ENCODE results near the gene CCS. TPM values are rescaled to one million over a fixed set of nuclear protein-coding genes. Genes with fewer than 3 reads are reported as not detected.

The CCS gene
- polyA plus RNA-seq, 1 experiment: 36.4 TPM

DNA sequence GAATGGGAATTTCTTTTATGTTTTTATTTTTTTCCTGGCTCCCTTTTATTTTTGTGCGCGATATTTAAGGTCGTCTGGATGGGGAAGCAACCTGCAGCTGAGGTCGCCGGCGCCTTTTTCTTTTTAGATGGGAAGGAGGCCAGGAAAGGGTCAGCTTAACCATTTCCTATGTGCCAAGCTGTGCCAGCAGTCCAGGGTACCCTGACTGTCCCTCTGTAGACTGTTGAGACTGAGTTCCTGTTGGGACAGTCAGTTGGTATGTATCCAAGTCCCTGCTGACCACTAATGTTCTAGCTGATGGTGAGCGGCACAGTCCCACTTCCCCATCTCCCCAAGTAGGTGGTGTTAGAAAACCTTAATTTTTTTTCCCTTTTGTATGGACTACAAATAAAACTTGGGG is 33.9 kb downstream of the CCS start:
- POLR2A ChIA-PET: no interaction called here
- Histone ChIP-seq H3K36me3 (ENCODE audit: control insufficient read depth, insufficient read depth, low read length) (peaks cover 45% of the 10 kb centered on the region), H3K27me3 (ENCODE audit: control insufficient read depth, insufficient read depth, low read length) (no peaks in the 10 kb centered on the region), H3K4me3 (ENCODE audit: low read depth, low read length) (no peak overlapping the region)
- TF ChIP-seq, protein P1, sequence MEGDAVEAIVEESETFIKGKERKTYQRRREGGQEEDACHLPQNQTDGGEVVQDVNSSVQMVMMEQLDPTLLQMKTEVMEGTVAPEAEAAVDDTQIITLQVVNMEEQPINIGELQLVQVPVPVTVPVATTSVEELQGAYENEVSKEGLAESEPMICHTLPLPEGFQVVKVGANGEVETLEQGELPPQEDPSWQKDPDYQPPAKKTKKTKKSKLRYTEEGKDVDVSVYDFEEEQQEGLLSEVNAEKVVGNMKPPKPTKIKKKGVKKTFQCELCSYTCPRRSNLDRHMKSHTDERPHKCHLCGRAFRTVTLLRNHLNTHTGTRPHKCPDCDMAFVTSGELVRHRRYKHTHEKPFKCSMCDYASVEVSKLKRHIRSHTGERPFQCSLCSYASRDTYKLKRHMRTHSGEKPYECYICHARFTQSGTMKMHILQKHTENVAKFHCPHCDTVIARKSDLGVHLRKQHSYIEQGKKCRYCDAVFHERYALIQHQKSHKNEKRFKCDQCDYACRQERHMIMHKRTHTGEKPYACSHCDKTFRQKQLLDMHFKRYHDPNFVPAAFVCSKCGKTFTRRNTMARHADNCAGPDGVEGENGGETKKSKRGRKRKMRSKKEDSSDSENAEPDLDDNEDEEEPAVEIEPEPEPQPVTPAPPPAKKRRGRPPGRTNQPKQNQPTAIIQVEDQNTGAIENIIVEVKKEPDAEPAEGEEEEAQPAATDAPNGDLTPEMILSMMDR (IDR thresholded peaks at IDR 0.05; ENCODE audit: insufficient read depth, low read depth, low read length): no peak
- no peak for DNase-seq (ENCODE audit: low read depth)
- CTCF ChIA-PET: interaction anchor here (1.0 to 1.3 kb wide), 2 partner anchors 10 to 16 kb away, joined by 3 to 4 read pairs; no protein-coding TSS in a partner anchor

DNA sequence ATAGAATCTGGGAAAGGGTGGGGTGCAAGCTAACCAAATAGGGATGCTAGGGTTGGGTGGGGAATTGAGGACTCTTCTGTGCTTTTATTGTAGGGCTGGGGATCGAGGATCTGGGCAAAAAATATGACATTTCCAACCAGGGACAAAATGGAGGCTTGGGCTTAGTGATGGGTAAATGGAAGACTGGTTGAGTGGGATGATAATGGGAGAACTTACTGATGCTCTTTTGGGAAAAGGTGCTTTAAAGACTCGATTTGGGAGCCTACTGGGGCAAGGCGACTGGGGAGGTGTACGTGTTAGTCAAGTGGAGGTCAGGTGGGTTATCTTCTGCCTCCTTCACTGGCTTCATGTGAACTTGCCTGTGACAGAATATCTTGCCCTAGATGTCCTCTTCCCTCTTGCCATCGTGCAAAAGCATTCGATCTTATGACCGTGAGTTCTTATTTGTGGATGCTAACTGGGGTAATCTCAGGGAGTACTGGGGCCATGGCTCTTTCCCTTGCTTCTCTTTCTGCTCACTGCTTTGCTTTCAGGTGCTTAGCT is 35.1 kb downstream of the CCS start:
- H3K36me3 ChIP-seq (ENCODE audit: control insufficient read depth, insufficient read depth, low read length): peaks cover 42% of the 10 kb centered on the region
- POLR2A ChIA-PET: no interaction called here

DNA sequence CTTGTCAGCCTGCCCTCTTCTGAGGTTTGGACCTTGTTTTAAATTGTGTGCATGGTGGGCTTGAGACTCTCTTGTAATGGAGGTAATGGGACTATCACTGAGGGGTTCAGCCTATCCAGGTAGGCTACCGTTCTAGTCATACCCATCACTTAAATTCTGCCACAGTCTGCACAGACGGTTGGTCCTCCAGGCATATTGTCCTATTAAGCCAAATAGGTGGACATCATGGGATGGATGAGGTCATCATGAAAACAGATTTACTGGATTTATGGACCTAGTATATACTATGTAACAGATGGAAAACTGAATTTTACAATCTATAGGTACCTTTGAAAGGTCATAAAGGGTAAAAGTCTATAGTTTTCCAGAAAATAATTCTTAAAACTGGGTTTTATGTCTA is 36.4 kb downstream of the CCS start:
- TF ChIP-seq, protein P1 (IDR thresholded peaks at IDR 0.05; ENCODE audit: insufficient read depth, low read depth, low read length): no peak
- Histone ChIP-seq H3K36me3 (ENCODE audit: control insufficient read depth, insufficient read depth, low read length) (peaks cover 36% of the 10 kb centered on the region), H3K27me3 (ENCODE audit: control insufficient read depth, insufficient read depth, low read length) (no peaks in the 10 kb centered on the region), H3K4me3 (ENCODE audit: low read depth, low read length) (no peak overlapping the region)
- POLR2A ChIA-PET: no interaction called here
- DNase-seq (ENCODE audit: low read depth): no peak
- CTCF ChIA-PET: interaction anchor here (1.3 kb wide), 1 partner anchor 9 kb away, joined by 3 read pairs; no protein-coding TSS in a partner anchor

More for the DNA sequence above, 35.1 kb downstream of the CCS start:
- no peak for DNase-seq (ENCODE audit: low read depth)
- CTCF ChIA-PET: interaction anchor here (1.3 kb wide), 2 partner anchors 10 to 17 kb away, joined by 3 read pairs; no protein-coding TSS in a partner anchor
- Histone ChIP-seq H3K27me3 (ENCODE audit: control insufficient read depth, insufficient read depth, low read length) (no peaks in the 10 kb centered on the region), H3K4me3 (ENCODE audit: low read depth, low read length) (no peak overlapping the region)
- TF ChIP-seq, protein P1 (IDR thresholded peaks at IDR 0.05; ENCODE audit: insufficient read depth, low read depth, low read length): no peak

DNA sequence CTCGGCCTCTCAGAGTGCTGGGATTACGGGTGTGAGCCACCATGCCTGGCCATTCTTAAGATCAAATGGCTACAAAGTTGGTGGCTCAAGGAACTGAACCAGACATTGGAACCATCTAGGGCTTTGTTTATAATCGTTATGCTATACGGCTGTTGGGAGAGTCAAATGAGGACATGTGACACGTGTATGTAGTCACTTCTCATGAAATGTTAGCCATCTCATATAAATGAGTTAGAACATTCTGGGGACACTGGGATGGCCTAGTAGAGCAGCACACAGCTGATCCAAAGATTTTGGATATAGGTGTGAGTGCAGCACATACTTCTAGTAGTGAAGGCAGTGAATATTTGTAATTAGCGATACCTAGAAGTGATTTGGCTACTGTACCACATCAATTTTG is 38.9 kb downstream of the CCS start:
- Histone ChIP-seq H3K36me3 (ENCODE audit: control insufficient read depth, insufficient read depth, low read length) (peaks cover 19% of the 10 kb centered on the region), H3K27me3 (ENCODE audit: control insufficient read depth, insufficient read depth, low read length) (no peaks in the 10 kb centered on the region), H3K4me3 (ENCODE audit: low read depth, low read length) (no peak overlapping the region)
- TF ChIP-seq, protein P1 (IDR thresholded peaks at IDR 0.05; ENCODE audit: insufficient read depth, low read depth, low read length): no peak
- DNase-seq (ENCODE audit: low read depth): no peak
- POLR2A ChIA-PET: no interaction called here
- CTCF ChIA-PET: no interaction called here

DNA sequence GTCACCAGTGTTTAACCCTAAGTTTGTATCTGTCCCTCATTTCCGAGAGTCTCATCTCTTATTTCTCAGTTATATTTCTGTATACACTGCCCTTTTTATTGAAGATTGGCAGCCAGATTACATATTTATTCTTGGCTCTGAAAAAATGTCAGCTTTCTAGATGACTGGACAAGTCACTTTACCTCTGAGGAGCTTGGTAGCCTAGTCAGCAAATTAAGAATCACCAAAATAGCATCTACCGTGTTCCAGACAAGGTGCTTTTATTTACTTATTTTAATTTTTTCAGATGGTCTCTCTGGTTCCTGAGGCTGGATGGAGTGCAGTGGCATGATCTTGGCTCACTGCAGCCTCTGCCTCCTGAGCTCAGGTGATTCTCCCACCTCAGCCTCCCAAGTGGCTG is 40.0 kb downstream of the CCS start:
- TF ChIP-seq, protein P1 (IDR thresholded peaks at IDR 0.05; ENCODE audit: insufficient read depth, low read depth, low read length): no peak
- no peak for DNase-seq (ENCODE audit: low read depth)
- CTCF ChIA-PET: interaction anchor here (0.6 kb wide), 1 partner anchor 33 kb away, joined by 3 read pairs; no protein-coding TSS in a partner anchor
- H3K4me3 ChIP-seq (ENCODE audit: low read depth, low read length): no peak overlapping the region
- peaks cover 10% of the 10 kb centered on the region for H3K36me3 ChIP-seq (ENCODE audit: control insufficient read depth, insufficient read depth, low read length)
- H3K27me3 ChIP-seq (ENCODE audit: control insufficient read depth, insufficient read depth, low read length): no peaks in the 10 kb centered on the region
- POLR2A ChIA-PET: no interaction called here
